NCI-H748 treated with DMSO at 0.1 percent for 48 hours (cell line): ENCODE measurements around the gene LCA5L.
A peak's percentile ranks its signal among the peaks of the same experiment; 100 is the strongest.

Experiments
- DNase-seq: peaks from one replicate; lab custom pipeline; 2025; lab: John Stamatoyannopoulos, UW

LCA5L gene

GRCh38 chr21:39445321-39446269 lies at the start of gene LCA5L:
LCA5L (minus strand) TSS chr21:39445778; CDS start chr21:39428493, 17,285 bp downstream.
- DNase-seq: peak; percentile 70

GRCh38 chr21:39489380-39489924 lies 43.9 kb upstream of the LCA5L start:
- no peak for DNase-seq

GRCh38 chr21:39484711-39485276 lies 39.2 kb upstream of the LCA5L start:
- no peak for DNase-seq

- DNase-seq: no peak
Observed at GRCh38 chr21:39483917-39484316, 38.3 kb upstream of the LCA5L start.

- DNase-seq: no peak
Observed at GRCh38 chr21:39481886-39482285, 36.3 kb upstream of the LCA5L start.

- no peak for DNase-seq
Observed at GRCh38 chr21:39480271-39480670, 34.7 kb upstream of the LCA5L start.

- DNase-seq: no peak
Observed at GRCh38 chr21:39479814-39480182, 34.2 kb upstream of the LCA5L start.

- no peak for DNase-seq
Observed at GRCh38 chr21:39479164-39479813, 33.7 kb upstream of the LCA5L start.

- DNase-seq: no peak
Observed at GRCh38 chr21:39474611-39475010, 29.0 kb upstream of the LCA5L start.

GRCh38 chr21:39472786-39473185 lies 27.2 kb upstream of the LCA5L start:
- DNase-seq: no peak

- no peak for DNase-seq
Observed at GRCh38 chr21:39471598-39471997, 26.0 kb upstream of the LCA5L start.

GRCh38 chr21:39468559-39468958 lies 23.0 kb upstream of the LCA5L start:
- DNase-seq: no peak

GRCh38 chr21:39467746-39468145 lies 22.2 kb upstream of the LCA5L start:
- no peak for DNase-seq

GRCh38 chr21:39466584-39466983 lies 21.0 kb upstream of the LCA5L start:
- DNase-seq: no peak

GRCh38 chr21:39463308-39463707 lies 17.7 kb upstream of the LCA5L start:
- DNase-seq: no peak

- no peak for DNase-seq
Observed at GRCh38 chr21:39461419-39461818, 15.8 kb upstream of the LCA5L start.

- DNase-seq: no peak
Observed at GRCh38 chr21:39456665-39457064, 11.1 kb upstream of the LCA5L start.

- no peak for DNase-seq
Observed at GRCh38 chr21:39454949-39455668, 9.5 kb upstream of the LCA5L start.

- DNase-seq: no peak
Observed at GRCh38 chr21:39453571-39454179, 8.1 kb upstream of the LCA5L start.

GRCh38 chr21:39452970-39453342 lies 7.4 kb upstream of the LCA5L start:
- no peak for DNase-seq

- no peak for DNase-seq
Observed at GRCh38 chr21:39452207-39452969, 6.8 kb upstream of the LCA5L start.
